BLaER1 treated with 17β-estradiol and CSF1 and Interleukin-3, amounts not matched to agents 10 nM and 100 nM (cell line): ENCODE results near the gene GALNTL6.

Experiments used
- H3K27ac ChIP-seq, 11 experiments: shearing (Covaris generic); formaldehyde crosslinking; 2 replicates each; pipeline ENCODE4 v1.8.1; 2022
- H3K27me3 ChIP-seq, 11 experiments: shearing (Covaris generic); formaldehyde crosslinking; 2 replicates each; pipeline ENCODE4 v1.8.1; 2022
- H3K36me3 ChIP-seq, 11 experiments: shearing (Covaris generic); formaldehyde crosslinking; 2 replicates each; pipeline ENCODE4 v1.8.1; 2022
- H3K4me1 ChIP-seq, 10 experiments: shearing (Covaris generic); formaldehyde crosslinking; 2 replicates each; pipeline ENCODE4 v1.8.1; 2022
- H3K4me2 ChIP-seq, 11 experiments: shearing (Covaris generic); formaldehyde crosslinking; 2 replicates each; pipeline ENCODE4 v1.8.1; 2022
- H3K4me3 ChIP-seq, 10 experiments: shearing (Covaris generic); formaldehyde crosslinking; 2 replicates each; pipeline ENCODE4 v1.8.1; 2022
- H3K9ac ChIP-seq, 11 experiments: shearing (Covaris generic); formaldehyde crosslinking; 2 replicates each; pipeline ENCODE4 v1.8.1; 2022
- H3K9me3 ChIP-seq, 11 experiments: shearing (Covaris generic); formaldehyde crosslinking; replicated peaks in 1 of 11; 2 replicates each; pipeline ENCODE4 v1.8.1; 2022
- H4K20me1 ChIP-seq, 11 experiments: shearing (Covaris generic); formaldehyde crosslinking; 2 replicates each; pipeline ENCODE4 v1.8.1; 2022
- Cebpa-rat ChIP-seq, 11 experiments: shearing (Covaris generic); IDR thresholded peaks; 2 replicates each; pipeline ENCODE4 v1.8.1; 2022

The GALNTL6 gene

DNA sequence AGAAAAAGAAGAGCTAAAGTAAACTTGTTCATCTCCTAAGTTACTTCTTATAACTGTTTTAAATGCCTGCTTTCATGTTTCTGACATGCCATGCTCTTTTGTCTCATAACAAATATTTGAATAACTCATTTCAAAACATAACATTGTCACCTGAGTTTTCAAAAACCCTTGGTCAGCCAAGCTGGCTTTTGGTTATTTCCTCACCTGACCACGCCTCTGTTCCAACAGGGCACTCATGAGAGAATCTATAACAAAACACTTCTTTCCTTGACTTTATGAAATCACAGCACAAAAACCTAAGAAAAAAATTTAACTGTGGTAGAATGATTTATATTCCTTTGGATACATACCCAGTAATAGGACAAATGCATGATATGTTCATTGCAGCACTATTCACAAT is 1182.5 kb downstream of the GALNTL6 start:
- Histone ChIP-seq H3K9ac (no peak overlapping the region), H3K27me3 (no peaks in the 10 kb centered on the region), H3K4me3 (no peak overlapping the region), H3K4me1 (no peaks in the 10 kb centered on the region), H4K20me1 (no peaks in the 10 kb centered on the region), H3K9me3 (no peaks in the 10 kb centered on the region), H3K4me2 (no peak overlapping the region), H3K36me3 (no peaks in the 10 kb centered on the region), H3K27ac (no peak overlapping the region)
- TF ChIP-seq Cebpa-rat (IDR thresholded peaks at IDR 0.05) = no peak

DNA sequence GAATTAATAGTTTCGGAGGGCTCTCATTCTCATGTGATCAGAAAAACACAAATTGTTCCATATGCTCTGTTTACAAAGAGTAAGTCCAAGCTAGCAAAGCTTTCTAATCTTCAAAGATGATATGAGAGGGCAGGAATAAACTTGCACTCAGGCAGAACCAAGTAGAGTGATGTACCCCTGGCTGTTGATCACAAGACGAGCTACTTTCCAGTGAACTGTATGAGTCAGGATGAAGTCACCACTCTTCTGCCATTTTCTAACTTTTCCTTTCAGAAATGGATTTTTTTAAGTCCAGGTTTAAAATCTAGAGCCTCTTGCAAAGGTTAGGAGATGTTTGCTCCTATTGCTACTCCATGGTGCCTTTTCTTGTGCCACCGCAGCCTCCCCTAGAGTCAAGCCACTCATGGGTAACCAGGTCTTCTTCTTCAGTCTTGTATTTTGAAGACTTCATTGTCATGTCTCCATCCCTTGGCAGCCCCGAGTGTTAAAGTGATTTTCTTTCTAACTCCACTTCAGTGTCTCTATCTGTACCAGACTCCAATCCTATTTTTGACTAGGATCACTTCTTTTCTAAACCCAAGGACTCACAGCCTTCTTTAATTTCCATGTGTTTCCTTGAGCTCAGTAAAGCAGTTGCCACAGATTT is 1183.5 kb downstream of the GALNTL6 start:
- H3K36me3 ChIP-seq = no peaks in the 10 kb centered on the region
- no peak overlapping the region for H3K4me2 ChIP-seq
- H3K9ac ChIP-seq = no peak overlapping the region
- H3K4me3 ChIP-seq = no peak overlapping the region
- H3K9me3 ChIP-seq = no peaks in the 10 kb centered on the region
- no peaks in the 10 kb centered on the region for H3K27me3 ChIP-seq
- TF ChIP-seq Cebpa-rat (IDR thresholded peaks at IDR 0.05) = no peak
- H3K4me1 ChIP-seq = no peaks in the 10 kb centered on the region
- no peak overlapping the region for H3K27ac ChIP-seq
- H4K20me1 ChIP-seq = no peaks in the 10 kb centered on the region

DNA sequence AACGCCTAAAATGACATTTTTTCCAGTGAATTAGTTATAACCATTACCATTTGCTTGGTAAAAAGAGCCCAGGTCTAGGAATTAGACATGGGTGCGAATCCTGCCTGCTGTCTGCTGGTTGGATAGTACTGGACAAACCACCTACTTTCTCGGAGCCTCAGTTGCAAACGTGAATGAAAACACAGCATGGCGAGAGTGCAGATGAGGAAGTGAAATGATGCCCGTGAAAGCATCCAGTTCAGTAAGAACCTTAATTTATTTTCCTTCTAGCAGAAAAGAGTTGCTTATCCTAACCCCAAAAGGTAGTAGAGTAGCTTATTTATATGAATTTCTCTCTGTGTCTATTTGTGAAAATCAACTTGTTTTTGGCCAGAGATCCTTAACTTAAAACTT is 1184.0 kb downstream of the GALNTL6 start:
- no peaks in the 10 kb centered on the region for H4K20me1 ChIP-seq
- H3K4me1 ChIP-seq = no peaks in the 10 kb centered on the region
- no peak overlapping the region for H3K4me3 ChIP-seq
- no peak overlapping the region for H3K27ac ChIP-seq
- TF ChIP-seq Cebpa-rat (IDR thresholded peaks at IDR 0.05) = no peak
- no peaks in the 10 kb centered on the region for H3K27me3 ChIP-seq
- H3K9me3 ChIP-seq = no peaks in the 10 kb centered on the region
- H3K9ac ChIP-seq = no peak overlapping the region
- no peaks in the 10 kb centered on the region for H3K36me3 ChIP-seq
- H3K4me2 ChIP-seq = no peak overlapping the region

DNA sequence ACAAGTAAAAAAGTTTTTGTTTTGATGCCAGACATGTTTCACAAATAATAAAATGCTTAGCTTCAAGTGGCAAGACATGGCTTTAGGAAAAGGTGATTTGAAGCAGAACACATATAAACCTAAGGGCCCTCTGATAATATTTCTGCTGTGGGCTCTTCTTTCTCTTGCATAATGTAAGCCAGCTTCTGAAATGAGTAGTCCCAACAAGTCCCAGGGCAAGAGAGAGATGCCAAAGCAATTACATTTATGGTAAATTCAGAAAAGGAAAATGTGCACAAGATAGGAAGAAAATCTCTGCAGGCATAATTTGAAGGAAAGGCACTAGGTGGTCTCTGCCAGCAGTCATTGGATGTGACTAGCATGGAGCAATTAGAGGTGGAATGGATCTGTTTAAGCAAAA is 1184.7 kb downstream of the GALNTL6 start:
- no peak overlapping the region for H3K27ac ChIP-seq

DNA sequence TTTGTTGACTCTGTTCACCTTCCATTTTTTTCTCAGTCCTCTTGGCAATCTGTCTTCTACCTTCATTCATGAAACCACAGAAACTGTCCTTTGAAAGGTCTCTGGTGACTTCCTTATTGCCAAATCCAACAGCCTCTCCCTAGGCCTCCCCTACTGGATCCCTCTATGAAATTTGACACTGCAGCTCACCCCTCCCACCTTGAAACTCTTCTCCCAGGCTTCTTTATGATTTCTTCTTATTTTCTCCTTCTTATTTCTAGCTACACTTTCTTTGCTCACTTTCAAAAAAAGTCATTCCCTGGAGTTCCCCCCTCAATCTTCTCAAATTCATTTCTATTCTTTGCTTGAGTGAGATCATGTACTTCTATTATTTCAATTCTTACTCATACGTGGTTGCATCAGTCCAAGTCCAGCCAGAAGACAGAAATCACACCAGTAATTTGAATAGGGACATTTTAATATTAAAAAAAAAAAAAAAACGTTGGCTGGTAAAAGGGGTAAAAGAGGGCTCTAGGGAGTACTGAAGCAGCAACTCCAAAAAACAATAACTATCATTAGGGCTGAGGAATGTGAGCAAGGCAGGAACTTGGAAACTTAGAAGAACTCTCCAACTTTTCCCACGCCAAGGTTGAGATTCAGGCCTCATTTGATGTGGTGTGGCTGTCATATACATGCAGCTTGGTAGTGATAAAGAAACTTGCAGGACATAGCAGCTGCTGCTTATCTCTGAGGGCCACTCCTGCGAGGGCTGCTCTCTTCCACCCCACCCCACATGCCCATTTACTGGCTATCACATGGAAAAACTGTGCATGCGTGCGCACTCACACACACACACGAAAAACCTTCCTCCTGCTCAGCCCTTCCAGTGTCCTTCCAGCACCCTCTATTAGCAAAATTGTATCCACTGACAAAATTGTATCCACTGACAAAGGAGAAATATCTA is 1185.6 kb downstream of the GALNTL6 start:
- Histone ChIP-seq H3K36me3 (no peaks in the 10 kb centered on the region), H3K9me3 (no peaks in the 10 kb centered on the region), H3K4me2 (no peak overlapping the region), H3K27ac (no peak overlapping the region), H3K27me3 (no peaks in the 10 kb centered on the region), H3K4me1 (no peaks in the 10 kb centered on the region), H3K4me3 (no peak overlapping the region), H3K9ac (no peak overlapping the region), H4K20me1 (no peaks in the 10 kb centered on the region)
- TF ChIP-seq Cebpa-rat (IDR thresholded peaks at IDR 0.05) = no peak

More for the DNA sequence above, 1184.7 kb downstream of the GALNTL6 start:
- no peak overlapping the region for H3K4me2 ChIP-seq
- no peaks in the 10 kb centered on the region for H3K9me3 ChIP-seq
- no peaks in the 10 kb centered on the region for H4K20me1 ChIP-seq
- H3K36me3 ChIP-seq = no peaks in the 10 kb centered on the region
- H3K4me3 ChIP-seq = no peak overlapping the region
- no peaks in the 10 kb centered on the region for H3K27me3 ChIP-seq
- no peaks in the 10 kb centered on the region for H3K4me1 ChIP-seq
- TF ChIP-seq Cebpa-rat (IDR thresholded peaks at IDR 0.05) = no peak
- no peak overlapping the region for H3K9ac ChIP-seq

DNA sequence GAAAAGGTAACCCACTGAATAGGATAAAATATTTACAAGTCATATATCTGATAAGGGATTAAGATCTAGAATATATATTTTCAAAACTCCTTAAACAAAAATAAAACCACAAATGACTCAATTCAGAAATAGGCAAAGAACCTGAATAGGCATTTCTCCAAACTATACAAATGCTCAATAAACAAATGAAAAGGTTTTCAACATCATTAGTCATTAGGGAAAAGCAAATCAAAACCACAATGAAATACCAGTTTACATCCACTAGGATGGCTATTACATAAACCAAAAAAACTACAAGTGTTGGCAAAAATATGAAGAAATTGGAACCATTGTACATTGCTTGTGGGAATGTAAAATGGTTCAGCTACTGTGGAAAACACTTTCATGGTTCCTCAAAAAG is 1188.4 kb downstream of the GALNTL6 start:
- H3K27ac ChIP-seq = no peak overlapping the region
- peaks cover 0 to 7% (median 0%) of the 10 kb centered on the region in 10 experiments; a peak in 2 of 20 replicates for H3K4me1 ChIP-seq
- H3K36me3 ChIP-seq = no peaks in the 10 kb centered on the region
- H3K9me3 ChIP-seq = no peaks in the 10 kb centered on the region
- H3K4me3 ChIP-seq = no peak overlapping the region
- no peaks in the 10 kb centered on the region for H3K27me3 ChIP-seq
- no peak overlapping the region for H3K4me2 ChIP-seq
- no peaks in the 10 kb centered on the region for H4K20me1 ChIP-seq
- TF ChIP-seq Cebpa-rat (IDR thresholded peaks at IDR 0.05) = no peak
- no peak overlapping the region for H3K9ac ChIP-seq

DNA sequence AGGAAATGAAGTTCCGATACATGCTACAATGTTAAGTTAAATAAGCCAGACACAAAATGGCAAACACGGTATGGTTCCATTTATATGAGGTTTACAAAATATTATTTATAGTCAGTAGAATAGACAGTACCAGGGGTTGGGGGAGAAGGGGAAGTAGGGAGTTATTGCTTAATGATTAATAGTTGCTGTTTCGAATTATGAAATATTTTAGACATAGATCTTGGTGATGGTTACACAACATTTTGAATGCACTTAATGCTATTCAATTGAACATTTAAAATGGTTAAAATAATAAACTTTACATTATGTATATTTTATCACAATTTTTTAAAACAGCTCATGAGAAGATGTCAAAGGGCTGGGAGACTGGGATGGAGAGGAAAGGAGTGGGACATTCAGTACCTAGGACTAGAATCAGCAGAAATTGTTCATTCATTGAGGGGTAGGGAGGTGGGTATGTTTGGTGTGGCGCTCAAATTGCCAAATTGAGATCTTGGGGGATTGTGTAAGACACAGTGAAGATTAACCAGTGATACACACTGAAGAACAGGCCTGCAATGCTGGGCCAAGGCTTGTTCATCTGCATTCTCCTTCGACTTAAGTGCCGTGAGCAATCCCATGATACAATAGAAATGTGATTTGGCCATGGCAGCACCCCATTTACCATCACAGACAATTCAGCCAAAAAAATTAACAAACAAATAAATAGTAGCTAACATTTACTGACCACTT is 1189.8 kb downstream of the GALNTL6 start:
- H3K27ac ChIP-seq = no peak overlapping the region
- no peak overlapping the region for H3K4me2 ChIP-seq
- H3K4me3 ChIP-seq = no peak overlapping the region
- H3K36me3 ChIP-seq = no peaks in the 10 kb centered on the region
- H3K4me1 ChIP-seq = peaks cover 0 to 14% (median 3%) of the 10 kb centered on the region in 10 experiments; a peak in 15 of 20 replicates
- no peak for TF ChIP-seq Cebpa-rat (IDR thresholded peaks at IDR 0.05)
- no peaks in the 10 kb centered on the region for H3K27me3 ChIP-seq
- no peaks in the 10 kb centered on the region for H4K20me1 ChIP-seq
- no peaks in the 10 kb centered on the region for H3K9me3 ChIP-seq
- no peak overlapping the region for H3K9ac ChIP-seq

DNA sequence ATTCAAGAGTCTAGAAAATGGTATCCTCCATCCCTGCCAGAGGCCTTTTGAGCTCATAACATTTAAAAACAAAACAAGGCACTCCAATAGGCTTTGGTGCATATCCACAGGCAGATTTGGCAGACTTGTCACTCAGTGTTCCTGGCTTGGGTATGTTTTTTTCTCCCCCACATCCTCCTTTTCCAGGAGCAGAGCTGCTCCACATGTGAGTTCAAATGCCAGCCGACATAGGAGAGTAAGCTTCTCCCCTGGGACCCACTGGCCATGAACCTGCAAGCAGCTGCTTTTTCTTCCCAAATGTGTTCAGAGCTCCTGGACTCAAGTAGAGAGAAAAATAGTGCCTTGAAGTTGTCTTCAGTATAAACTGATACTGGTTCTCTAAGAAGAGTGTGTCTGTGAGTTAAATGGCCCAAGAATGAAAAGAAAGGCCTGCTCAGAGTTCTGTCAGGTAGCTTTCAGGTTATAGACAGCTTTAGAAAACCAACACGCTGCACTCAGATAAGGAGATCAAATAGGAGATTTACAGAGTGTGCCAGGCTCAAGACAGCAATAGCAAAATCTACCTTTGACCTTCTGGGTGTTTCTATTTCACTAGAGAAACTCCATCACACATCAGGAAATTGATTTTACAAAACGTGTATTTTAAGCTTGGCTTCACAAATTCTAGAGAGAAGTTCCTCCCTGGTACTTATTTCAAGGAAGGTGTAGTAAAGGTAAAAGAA is 1192.9 kb downstream of the GALNTL6 start:
- H3K36me3 ChIP-seq = no peaks in the 10 kb centered on the region
- TF ChIP-seq Cebpa-rat (IDR thresholded peaks at IDR 0.05) = no peak
- H3K4me2 ChIP-seq = peak overlapping the region in 1 of 11 experiments; percentile 20; a peak in 3 of 22 replicates
- H3K4me3 ChIP-seq = no peak overlapping the region
- no peaks in the 10 kb centered on the region for H3K27me3 ChIP-seq
- no peaks in the 10 kb centered on the region for H3K9me3 ChIP-seq
- peaks cover 0 to 27% (median 16%) of the 10 kb centered on the region in 10 experiments; a peak in 17 of 20 replicates for H3K4me1 ChIP-seq
- H4K20me1 ChIP-seq = no peaks in the 10 kb centered on the region
- no peak overlapping the region for H3K9ac ChIP-seq
- no peak overlapping the region for H3K27ac ChIP-seq
